Transverse colon (tissue), 4 donors: Measurements from ENCODE around the gene IL9.
"Not testable (repeated sequence)": the region's sequence is repeated elsewhere in the genome, so short reads cannot be mapped to it uniquely, and the experiment has no call there.

Source experiments
- POLR2A ChIP-seq: fragments of 450-650 bp; IDR thresholded peaks from one replicate; pipeline ENCODE4 v1.6.1; 2016; ENCODE audit warnings: antibody characterized with exemption, mild to moderate bottlenecking, moderate library complexity
- POLR2AphosphoS5 ChIP-seq, 3 donors: sonication (generic); formaldehyde crosslinking; IDR thresholded peaks; one replicate each; pipeline ENCODE4 v1.6.1; 2016; ENCODE audit warnings: antibody characterized with exemption in 3 of 3
- TF ChIP-seq, protein P1 (sequence below), 5 experiments: fragments of 200-600 bp in 3 of 5; fragments of 450-650 bp in 2 of 5; sonication (generic) in 3 of 5; IDR thresholded peaks; 1 replicate in 2 of 5; 2 replicates in 3 of 5; pipeline ENCODE4 v1.5.1; 2016 to 2017; ENCODE audit warnings: antibody characterized with exemption in 5 of 5, inconsistent platforms in 3 of 5, mild to moderate bottlenecking in 2 of 5, moderate library complexity in 1 of 5

- TF ChIP-seq, protein P1, sequence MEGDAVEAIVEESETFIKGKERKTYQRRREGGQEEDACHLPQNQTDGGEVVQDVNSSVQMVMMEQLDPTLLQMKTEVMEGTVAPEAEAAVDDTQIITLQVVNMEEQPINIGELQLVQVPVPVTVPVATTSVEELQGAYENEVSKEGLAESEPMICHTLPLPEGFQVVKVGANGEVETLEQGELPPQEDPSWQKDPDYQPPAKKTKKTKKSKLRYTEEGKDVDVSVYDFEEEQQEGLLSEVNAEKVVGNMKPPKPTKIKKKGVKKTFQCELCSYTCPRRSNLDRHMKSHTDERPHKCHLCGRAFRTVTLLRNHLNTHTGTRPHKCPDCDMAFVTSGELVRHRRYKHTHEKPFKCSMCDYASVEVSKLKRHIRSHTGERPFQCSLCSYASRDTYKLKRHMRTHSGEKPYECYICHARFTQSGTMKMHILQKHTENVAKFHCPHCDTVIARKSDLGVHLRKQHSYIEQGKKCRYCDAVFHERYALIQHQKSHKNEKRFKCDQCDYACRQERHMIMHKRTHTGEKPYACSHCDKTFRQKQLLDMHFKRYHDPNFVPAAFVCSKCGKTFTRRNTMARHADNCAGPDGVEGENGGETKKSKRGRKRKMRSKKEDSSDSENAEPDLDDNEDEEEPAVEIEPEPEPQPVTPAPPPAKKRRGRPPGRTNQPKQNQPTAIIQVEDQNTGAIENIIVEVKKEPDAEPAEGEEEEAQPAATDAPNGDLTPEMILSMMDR (IDR thresholded peaks at IDR 0.05) = not testable (repeated sequence)
- TF ChIP-seq POLR2A; POLR2AphosphoS5 (IDR thresholded peaks at IDR 0.05): not testable (repeated sequence)
Observed at GRCh38 chr5:135859186-135859585, 36.5 kb downstream of the IL9 start.
